ENCODE results near the gene C4orf17.

C4orf17 gene

DNA sequence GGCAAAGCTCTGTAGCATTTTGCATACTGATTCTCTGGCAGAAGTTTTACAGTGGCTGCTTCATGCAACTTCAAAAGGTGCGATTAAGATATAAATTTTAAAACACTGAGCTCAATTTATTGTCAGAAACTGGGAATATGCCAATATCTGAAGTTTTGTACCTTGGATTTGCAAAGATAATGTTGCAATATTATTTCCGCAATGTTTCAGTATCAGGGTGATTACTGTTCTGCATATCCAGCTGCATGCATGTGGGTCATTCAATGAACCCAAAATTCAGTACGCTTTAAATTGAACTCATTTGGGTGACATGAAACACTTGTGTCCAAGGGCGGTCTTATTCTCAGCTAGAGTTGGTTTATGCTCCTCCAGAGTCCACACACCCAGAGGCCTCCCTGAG is 26.9 kb downstream of the C4orf17 start:
- DNase-seq, result no peak
- H3K27ac Mint-ChIP-seq, result no peak overlapping the region
- H3K4me3 Mint-ChIP-seq, result no peak overlapping the region

DNA sequence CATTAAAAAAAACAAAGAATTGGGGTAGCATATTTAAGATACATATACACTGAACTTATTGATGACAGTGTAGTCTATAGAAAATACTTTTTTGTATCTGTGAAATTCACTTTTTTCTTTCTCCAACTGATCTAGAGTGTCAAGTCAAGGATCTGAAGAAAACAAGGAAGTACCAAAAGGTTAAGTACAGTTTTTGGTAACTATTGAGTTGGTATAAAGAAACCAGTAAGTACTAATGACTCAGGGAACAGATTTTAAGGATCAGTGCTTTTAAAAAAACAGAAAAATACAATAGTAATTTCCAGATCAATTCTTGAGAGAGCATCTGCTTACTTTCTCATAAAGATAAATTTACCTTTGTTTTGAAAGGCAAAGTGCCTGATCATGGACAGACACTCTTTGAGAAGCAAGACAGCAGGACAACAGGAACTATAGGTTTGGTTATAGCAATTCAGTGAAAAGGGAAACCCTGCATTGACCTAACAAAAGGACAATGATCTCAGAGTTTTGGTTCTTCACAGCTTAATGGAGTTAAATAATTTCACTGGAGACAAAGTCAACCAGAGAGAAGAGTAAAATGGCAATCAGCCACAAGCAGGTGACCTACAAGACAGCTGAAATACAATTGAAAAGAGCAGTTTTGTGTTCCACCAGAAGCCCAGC is 29.6 kb downstream of the C4orf17 start:
- Mint-ChIP-seq H3K27ac (no peak overlapping the region), H3K27me3 (ENCODE audit: low read depth, poor library complexity) (no peaks in the 10 kb centered on the region), H3K9me3 (peaks cover 6% of the 10 kb centered on the region), H3K36me3 (ENCODE audit: low read depth) (no peaks in the 10 kb centered on the region), H3K4me3 (no peak overlapping the region), H3K4me1 (peaks cover 20% of the 10 kb centered on the region)
- DNase-seq, result no peak
- TF ChIP-seq, protein P1, sequence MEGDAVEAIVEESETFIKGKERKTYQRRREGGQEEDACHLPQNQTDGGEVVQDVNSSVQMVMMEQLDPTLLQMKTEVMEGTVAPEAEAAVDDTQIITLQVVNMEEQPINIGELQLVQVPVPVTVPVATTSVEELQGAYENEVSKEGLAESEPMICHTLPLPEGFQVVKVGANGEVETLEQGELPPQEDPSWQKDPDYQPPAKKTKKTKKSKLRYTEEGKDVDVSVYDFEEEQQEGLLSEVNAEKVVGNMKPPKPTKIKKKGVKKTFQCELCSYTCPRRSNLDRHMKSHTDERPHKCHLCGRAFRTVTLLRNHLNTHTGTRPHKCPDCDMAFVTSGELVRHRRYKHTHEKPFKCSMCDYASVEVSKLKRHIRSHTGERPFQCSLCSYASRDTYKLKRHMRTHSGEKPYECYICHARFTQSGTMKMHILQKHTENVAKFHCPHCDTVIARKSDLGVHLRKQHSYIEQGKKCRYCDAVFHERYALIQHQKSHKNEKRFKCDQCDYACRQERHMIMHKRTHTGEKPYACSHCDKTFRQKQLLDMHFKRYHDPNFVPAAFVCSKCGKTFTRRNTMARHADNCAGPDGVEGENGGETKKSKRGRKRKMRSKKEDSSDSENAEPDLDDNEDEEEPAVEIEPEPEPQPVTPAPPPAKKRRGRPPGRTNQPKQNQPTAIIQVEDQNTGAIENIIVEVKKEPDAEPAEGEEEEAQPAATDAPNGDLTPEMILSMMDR (IDR thresholded peaks at IDR 0.05), result no peak

More for the DNA sequence above, 26.9 kb downstream of the C4orf17 start:
- TF ChIP-seq, protein P1 (IDR thresholded peaks at IDR 0.05), result no peak
- H3K36me3 Mint-ChIP-seq (ENCODE audit: low read depth), result no peaks in the 10 kb centered on the region
- no peaks in the 10 kb centered on the region for H3K27me3 Mint-ChIP-seq (ENCODE audit: low read depth, poor library complexity)
- H3K9me3 Mint-ChIP-seq, result peaks cover 5% of the 10 kb centered on the region
- peaks cover 20% of the 10 kb centered on the region for H3K4me1 Mint-ChIP-seq

DNA sequence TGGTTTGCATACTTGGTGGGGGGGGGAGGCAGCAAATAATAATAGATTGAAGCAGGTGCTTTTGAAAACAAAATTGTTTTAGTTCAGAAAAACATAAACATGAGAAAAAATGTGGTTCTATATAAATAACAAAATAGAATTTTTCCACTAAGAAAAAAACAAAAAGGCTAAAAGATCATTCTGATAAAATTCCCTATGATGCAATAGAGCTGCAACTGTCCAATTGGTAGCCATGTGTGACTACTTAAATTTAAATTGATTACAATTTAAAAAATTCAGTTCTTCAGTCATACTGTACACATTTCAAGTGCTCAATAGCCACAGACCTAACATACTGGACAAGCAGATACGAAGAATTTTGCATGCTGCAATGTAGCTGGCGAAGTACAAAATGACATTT is 42.1 kb downstream of the C4orf17 start:
- DNase-seq, result no peak
- TF ChIP-seq, protein P1 (IDR thresholded peaks at IDR 0.05), result no peak
- H3K27me3 Mint-ChIP-seq (ENCODE audit: low read depth, poor library complexity), result no peaks in the 10 kb centered on the region
- H3K27ac Mint-ChIP-seq, result no peak overlapping the region
- no peaks in the 10 kb centered on the region for H3K36me3 Mint-ChIP-seq (ENCODE audit: low read depth)
- no peaks in the 10 kb centered on the region for H3K9me3 Mint-ChIP-seq
- no peak overlapping the region for H3K4me3 Mint-ChIP-seq
- peaks cover 5% of the 10 kb centered on the region for H3K4me1 Mint-ChIP-seq

DNA sequence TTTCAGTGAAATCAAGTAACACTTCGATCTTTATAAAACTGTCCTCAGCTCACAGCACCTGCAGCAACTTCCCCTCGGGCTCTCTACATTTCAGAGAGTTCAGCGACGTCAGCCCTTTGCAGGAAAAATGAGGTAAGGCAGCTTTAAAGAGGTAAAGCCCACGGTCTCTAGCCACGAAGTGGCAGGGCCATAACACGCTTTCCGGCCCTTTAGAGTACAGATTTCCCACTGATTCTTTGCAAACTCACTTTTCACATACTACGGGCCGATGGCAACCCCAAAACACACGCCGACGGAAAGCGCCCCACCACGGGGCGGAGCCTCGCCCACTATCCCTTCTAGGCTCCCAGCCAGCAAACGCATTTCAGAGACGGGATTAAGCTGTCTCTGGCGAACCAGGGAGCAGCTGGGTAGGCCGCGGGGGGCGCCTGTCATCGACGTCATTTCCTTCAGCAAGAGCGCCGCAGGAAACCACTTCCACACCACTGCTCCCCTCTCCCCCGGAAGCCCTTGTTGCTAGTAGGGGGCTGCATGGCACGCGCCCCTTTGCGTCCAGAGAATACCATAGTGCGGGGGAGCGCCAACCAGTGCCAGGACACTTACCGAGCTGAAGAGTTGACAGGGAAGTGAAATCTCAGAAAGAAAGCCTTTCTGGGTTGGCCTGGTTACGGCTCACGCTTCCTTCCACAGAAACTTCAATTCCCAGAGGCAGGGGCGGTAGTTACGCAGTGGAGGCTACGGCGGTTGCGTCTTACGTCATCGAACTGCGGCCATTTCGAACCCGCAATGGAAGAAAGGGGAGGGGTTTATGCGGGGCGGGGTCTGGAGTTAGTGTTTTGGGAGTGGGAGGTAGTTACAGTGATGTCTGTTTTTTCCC is 52.7 kb downstream of the C4orf17 start, which contains the start of gene TRMT10A:
TSS of gene TRMT10A (minus strand) at position 730 of the 877 bp plus-strand sequence. CDS start 4,701 bp downstream, outside the sequence.
- Mint-ChIP-seq H3K4me3 (peak within 1 kb of the TSS; percentile 98), H3K27me3 (ENCODE audit: low read depth, poor library complexity) (peaks cover 19% of the 10 kb centered on the region), H3K9me3 (no peaks in the 10 kb centered on the region), H3K27ac (peak within 1 kb of the TSS; percentile 100), H3K4me1 (peaks cover 25% of the 10 kb centered on the region), H3K36me3 (ENCODE audit: low read depth) (no peaks in the 10 kb centered on the region)
- TF ChIP-seq, protein P1 (IDR thresholded peaks at IDR 0.05), result no peak
- peak; percentile 95 for DNase-seq

DNA sequence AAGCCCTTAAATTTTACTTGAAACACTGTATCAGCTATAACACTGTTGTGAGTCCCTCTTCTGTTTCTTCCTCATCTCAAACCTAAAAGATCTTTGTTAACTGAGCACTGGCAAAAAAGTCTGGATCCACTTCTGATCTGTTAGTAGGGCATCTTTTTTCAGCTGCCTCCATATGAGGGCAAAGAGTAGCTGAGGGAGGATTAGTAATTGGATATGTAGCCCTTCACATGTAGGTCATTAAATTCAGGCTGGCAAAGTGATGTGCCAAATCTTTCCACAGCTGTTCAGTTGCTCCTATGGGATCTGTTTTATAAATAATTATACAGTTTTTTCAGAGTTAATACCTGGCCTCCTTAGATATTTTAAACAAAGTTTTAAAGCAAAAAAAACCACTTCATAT is 54.1 kb downstream of the C4orf17 start:
- H3K4me1 Mint-ChIP-seq, result peaks cover 25% of the 10 kb centered on the region
- peak overlapping the region; percentile 98 for H3K4me3 Mint-ChIP-seq
- H3K27ac Mint-ChIP-seq, result no peak overlapping the region
- no peaks in the 10 kb centered on the region for H3K36me3 Mint-ChIP-seq (ENCODE audit: low read depth)
- H3K27me3 Mint-ChIP-seq (ENCODE audit: low read depth, poor library complexity), result peaks cover 25% of the 10 kb centered on the region
- H3K9me3 Mint-ChIP-seq, result no peaks in the 10 kb centered on the region
- TF ChIP-seq, protein P1 (IDR thresholded peaks at IDR 0.05), result no peak
- DNase-seq, result no peak

All from nephron progenitor cell (in vitro differentiated cells).